ENCODE data around the gene PRAC2. TPM values are rescaled to one million over a fixed set of nuclear protein-coding genes. Genes with fewer than 3 reads are reported as not detected.

PRAC2 gene
- total and polyA plus RNA-seq, 2 of the 8 experiments (the other 6 are each of a cell fraction or from before 2014, with no cell fraction given) = not detected

- no peaks in the 10 kb centered on the region for H3K79me2 ChIP-seq (ENCODE audit: control insufficient read depth in 1 of 2, insufficient read depth in 2 of 2, low read length in 2 of 2)
- H4K20me1 ChIP-seq (replicated peaks in 1 of 2; ENCODE audit: control insufficient read depth in 1 of 2, insufficient read depth in 2 of 2, low read length in 2 of 2) = peaks cover 0 to 2% of the 10 kb centered on the region in 2 experiments
- no peaks in the 10 kb centered on the region for H3K9me3 ChIP-seq (ENCODE audit: insufficient read depth in 2 of 2, low read depth in 1 of 2, low read length in 1 of 2)
- H3K4me2 ChIP-seq (ENCODE audit: insufficient read depth in 1 of 2, low read depth in 2 of 2, low read length in 2 of 2) = peak overlapping the region; percentile 39 to 93
- peak overlapping the region; percentile 8 to 55 (median 40); a peak in 7 of 8 replicates for H3K4me3 ChIP-seq (ENCODE audit: extremely low read depth in 1 of 4, insufficient read depth in 2 of 4, low read depth in 3 of 4, low read length in 4 of 4)
- ChIA-PET POLR2A (ENCODE audit: partially characterized antibody) (interaction anchor here (0.8 to 1.8 kb wide), 4 partner anchors 30 to 336 kb away, joined by 3 to 6 read pairs (median 3); no protein-coding TSS in a partner anchor), CTCF (ENCODE audit: partially characterized antibody) (interaction anchor here (0.6 to 12.9 kb wide), 64 partner anchors 10 to 731 kb away, joined by 3 to 159 read pairs (median 6); partner anchors contain the start of genes ATP5MC1, HOXB13, PRAC1 and PRAC2)
- WGBS, 2 experiments (ENCODE audit: extremely low coverage in 1 of 2, insufficient coverage in 1 of 2, insufficient read length in 1 of 2, insufficient replicate concordance in 2 of 2, low coverage in 1 of 2, low lambda C conversion rate in 2 of 2, missing lambda C conversion rate in 1 of 2) = 14% methylated on average over 41 of the region's 41 CpGs; no CpG with 5 or more reads in 1 of the 2 experiments
- peak overlapping the region; percentile 89; the same call in 1 of the 2 replicates for H2BK15ac ChIP-seq (ENCODE audit: low read length)
- FAIRE-seq = no peak
- no peak overlapping the region for H3K14ac ChIP-seq (ENCODE audit: insufficient read length)
- H2BK20ac ChIP-seq (ENCODE audit: low read length) = peak overlapping the region; percentile 84; the same call in 1 of the 2 replicates
- peak overlapping the region; percentile 4 for H3K18ac ChIP-seq (ENCODE audit: extremely low read depth, low read length)
- H4K8ac ChIP-seq (ENCODE audit: extremely low read depth, insufficient read depth, low read length) = no peak overlapping the region
- H3K23me2 ChIP-seq (ENCODE audit: low read depth, low read length) = peaks cover 3% of the 10 kb centered on the region; the same call in 1 of the 2 replicates
- H2BK5ac ChIP-seq (ENCODE audit: low read depth, low read length) = peak overlapping the region; percentile 36; the same call in 1 of the 2 replicates
- no peak overlapping the region for H4K5ac ChIP-seq (ENCODE audit: insufficient read length, low read depth, low read length)
- H3K27ac ChIP-seq (ENCODE audit: low read depth, low read length) = no peak overlapping the region
- no peaks in the 10 kb centered on the region for H3K36me3 ChIP-seq (ENCODE audit: control insufficient read depth in 2 of 4, insufficient read depth in 4 of 4, low read length in 3 of 4)
- H2AFZ ChIP-seq (ENCODE audit: low read length) = peak overlapping the region; percentile 92
- H3K4me1 ChIP-seq (replicated peaks in 1 of 4; ENCODE audit: control insufficient read depth in 3 of 4, insufficient read depth in 4 of 4, low read length in 3 of 4) = peaks cover 0 to 9% (median 2%) of the 10 kb centered on the region in 4 experiments; a peak in 4 of 7 replicates
- DNase-seq (ENCODE audit: low read depth in 1 of 2, low spot score in 2 of 2) = peak; percentile 51 to 97
- no peak overlapping the region for H3K56ac ChIP-seq (replicated peaks; ENCODE audit: insufficient read length, low read depth, low read length)
- H2BK12ac ChIP-seq (ENCODE audit: low read depth, low read length) = no peak overlapping the region; the same call in 1 of the 2 replicates
- peaks cover 5 to 22% (median 19%) of the 10 kb centered on the region in 4 experiments for H3K27me3 ChIP-seq (replicated peaks in 1 of 4; ENCODE audit: control insufficient read depth in 3 of 4, extremely low read depth in 1 of 4, insufficient read depth in 3 of 4, low read length in 3 of 4)
- no peak overlapping the region for H3K23ac ChIP-seq (ENCODE audit: insufficient read length)
- H3K79me1 ChIP-seq (ENCODE audit: low read depth, low read length) = no peaks in the 10 kb centered on the region
- peak overlapping the region; percentile 81 for H3K4ac ChIP-seq (replicated peaks; ENCODE audit: insufficient read length, low read depth, low read length)
- no peak overlapping the region for H2AK5ac ChIP-seq (ENCODE audit: low read depth, low read length)
- H3K9ac ChIP-seq (replicated peaks in 1 of 4; ENCODE audit: extremely low read depth in 1 of 4, low read depth in 3 of 4, low read length in 3 of 4) = no peak overlapping the region
- peak overlapping the region; percentile 75 for H4K91ac ChIP-seq (replicated peaks; ENCODE audit: insufficient read length, low read length)
- H2BK120ac ChIP-seq (replicated peaks; ENCODE audit: low read depth, low read length) = peak overlapping the region; percentile 36
- TF ChIP-seq TAF1 (IDR thresholded peaks at IDR 0.05; ENCODE audit: low read depth, low read length) (no peak), SUZ12 (IDR thresholded peaks at IDR 0.05; ENCODE audit: low read length) (peak; percentile 64; the same call in 1 of the 2 replicates), TBP (IDR thresholded peaks at IDR 0.05; ENCODE audit: low read depth, low read length) (peak; percentile 15; the same call in 1 of the 2 replicates), YY1 (IDR thresholded peaks at IDR 0.05; ENCODE audit: low read depth, low read length) (0 out of 2 replicates have a peak, but pooled peaks have one; percentile 60), ATF2 (IDR thresholded peaks at IDR 0.05; ENCODE audit: low read length) (no peak), POLR2A (IDR thresholded peaks at IDR 0.05; ENCODE audit: control extremely low read depth in 1 of 2, low read depth in 2 of 2, low read length in 2 of 2) (no peak), KDM1A (IDR thresholded peaks at IDR 0.05; ENCODE audit: borderline replicate concordance, low read length) (peak; percentile 82), SP2 (IDR thresholded peaks at IDR 0.05; ENCODE audit: low read length) (no peak), CREB1 (IDR thresholded peaks at IDR 0.05) (0 out of 2 replicates have a peak, but pooled peaks have one; percentile 17), POU5F1 (IDR thresholded peaks at IDR 0.05; ENCODE audit: low read depth, low read length) (no peak)
These were observed 44.6 kb upstream of the PRAC2 start for GRCh38 chr17:48678141-48678971.

Measured in H1 (cell line).